ENCODE data around the gene KCNIP3.

- TF ChIP-seq, protein P1, sequence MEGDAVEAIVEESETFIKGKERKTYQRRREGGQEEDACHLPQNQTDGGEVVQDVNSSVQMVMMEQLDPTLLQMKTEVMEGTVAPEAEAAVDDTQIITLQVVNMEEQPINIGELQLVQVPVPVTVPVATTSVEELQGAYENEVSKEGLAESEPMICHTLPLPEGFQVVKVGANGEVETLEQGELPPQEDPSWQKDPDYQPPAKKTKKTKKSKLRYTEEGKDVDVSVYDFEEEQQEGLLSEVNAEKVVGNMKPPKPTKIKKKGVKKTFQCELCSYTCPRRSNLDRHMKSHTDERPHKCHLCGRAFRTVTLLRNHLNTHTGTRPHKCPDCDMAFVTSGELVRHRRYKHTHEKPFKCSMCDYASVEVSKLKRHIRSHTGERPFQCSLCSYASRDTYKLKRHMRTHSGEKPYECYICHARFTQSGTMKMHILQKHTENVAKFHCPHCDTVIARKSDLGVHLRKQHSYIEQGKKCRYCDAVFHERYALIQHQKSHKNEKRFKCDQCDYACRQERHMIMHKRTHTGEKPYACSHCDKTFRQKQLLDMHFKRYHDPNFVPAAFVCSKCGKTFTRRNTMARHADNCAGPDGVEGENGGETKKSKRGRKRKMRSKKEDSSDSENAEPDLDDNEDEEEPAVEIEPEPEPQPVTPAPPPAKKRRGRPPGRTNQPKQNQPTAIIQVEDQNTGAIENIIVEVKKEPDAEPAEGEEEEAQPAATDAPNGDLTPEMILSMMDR (conservative IDR thresholded peaks at IDR 0.05) = no peak
- TF ChIP-seq EZH2 (IDR thresholded peaks at IDR 0.05; ENCODE audit: low read depth) = no peak
These were observed 46.5 kb downstream of the KCNIP3 start for GRCh38 chr2:95343429-95344214.
